Left hindlimb (tissue), 1 donor: Measurements from ENCODE around the gene BFAR.
"Not testable (repeated sequence)": the region's sequence is repeated elsewhere in the genome, so short reads cannot be mapped to it uniquely, and the experiment has no call there.

ENCODE experiments used
- DNase-seq: peaks from one replicate; pipeline ENCODE4 v3.0.0-alpha.2; 2018

BFAR gene

DNA sequence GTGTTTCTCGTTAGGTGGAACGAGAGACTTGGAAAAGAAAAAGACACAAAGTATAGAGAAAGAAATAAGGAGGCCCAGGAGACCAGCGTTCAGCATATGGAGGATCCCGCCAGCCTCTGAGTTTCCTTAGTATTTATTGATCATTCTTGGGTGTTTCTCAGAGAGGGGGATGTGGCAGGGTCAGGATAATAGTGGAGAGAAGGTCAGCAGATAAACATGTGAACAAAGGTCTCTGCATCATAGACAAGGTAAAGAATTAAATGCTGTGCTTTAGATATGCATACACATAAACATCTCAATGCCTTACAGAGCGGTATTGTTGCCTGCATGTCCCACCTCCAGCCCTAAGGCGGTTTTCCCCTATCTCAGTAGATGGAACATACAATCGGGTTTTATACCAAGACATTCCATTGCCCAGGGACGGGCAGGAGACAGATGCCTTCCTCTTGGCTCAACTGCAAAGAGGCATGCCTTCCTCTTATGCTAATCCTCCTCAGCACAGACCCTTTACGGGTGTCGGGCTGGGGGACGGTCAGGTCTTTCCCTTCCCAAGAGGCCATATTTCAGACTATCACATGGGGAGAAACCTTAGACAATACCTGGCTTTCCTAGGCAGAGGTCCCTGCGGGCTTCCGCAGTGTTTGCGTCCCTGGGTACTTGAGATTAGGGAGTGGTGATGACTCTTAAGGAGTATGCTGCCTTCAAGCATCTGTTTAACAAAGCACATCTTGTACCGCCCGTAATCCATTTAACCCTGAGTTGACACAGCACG lies 3.6 kb downstream of the BFAR start:
- DNase-seq, result not testable (repeated sequence)

DNA sequence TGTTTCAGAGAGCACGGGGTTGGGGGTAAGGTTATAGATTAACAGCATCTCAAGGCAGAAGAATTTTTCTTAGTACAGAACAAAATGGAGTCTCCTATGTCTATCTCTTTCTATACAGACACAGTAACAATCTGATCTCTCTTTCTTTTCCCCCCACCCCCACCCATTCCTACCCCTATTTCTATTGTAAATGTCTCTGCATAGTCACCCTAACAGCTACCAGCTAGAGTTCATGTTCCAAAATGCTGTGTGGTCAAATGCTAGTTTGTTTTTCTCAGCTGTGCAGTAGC lies 4.1 kb downstream of the BFAR start:
- DNase-seq, result not testable (repeated sequence)

DNA sequence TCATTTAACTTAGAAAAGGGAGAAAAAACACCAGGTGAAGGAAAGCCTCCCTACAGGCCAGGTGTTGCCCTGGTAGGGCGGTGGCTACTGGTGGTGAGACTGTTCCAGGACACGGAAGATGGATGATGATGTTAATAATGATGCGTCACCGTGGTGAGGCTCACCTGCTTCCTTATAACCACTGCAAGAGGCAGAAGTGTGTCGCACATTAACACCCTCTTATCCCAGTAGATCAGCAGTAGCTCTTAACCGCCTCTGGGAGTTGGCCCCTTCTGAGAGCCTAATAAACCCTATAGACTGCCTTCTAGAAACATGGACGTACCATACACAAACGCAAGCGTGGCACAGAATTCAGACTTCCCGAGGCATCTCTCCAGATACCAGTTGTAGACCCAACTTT lies 7.8 kb downstream of the BFAR start:
- no peak for DNase-seq

DNA sequence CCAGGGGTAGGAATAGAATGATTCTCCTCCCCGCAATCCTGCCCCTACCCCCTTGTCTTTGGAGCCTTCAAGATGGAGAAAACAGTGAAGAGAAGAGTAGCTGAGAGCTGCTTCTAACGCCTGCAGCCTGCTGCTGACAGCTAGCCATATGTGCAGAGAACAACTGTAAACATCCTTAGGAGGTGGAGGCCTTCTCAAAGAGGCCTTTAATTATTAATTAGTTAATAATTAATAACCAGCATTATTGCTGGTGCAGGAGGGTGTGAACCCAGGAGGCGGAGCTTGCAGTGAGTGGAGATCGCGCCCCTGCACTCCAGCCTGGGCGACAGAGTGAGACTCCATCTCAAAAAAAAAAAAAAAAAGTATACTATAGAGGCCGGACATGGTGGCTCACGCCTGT lies 8.5 kb downstream of the BFAR start:
- DNase-seq, result no peak

DNA sequence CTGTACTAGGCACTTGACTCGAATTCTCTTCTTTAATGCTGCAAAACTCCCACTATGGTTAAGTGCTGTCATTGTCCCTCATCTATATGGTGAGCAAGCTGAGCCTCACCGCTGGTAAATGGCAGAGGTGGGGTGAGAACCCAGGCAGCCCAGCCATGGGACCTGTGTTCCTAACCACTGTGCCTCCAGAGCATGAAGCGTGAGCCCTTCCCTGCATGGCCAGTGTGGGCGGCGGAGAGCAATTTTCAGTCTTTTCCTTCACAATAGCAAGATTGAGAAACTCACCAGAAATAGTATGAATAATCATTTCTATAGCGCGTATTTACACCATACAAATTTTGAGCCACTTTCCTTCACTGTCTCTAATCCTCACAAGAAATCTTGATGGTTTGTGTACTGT lies 9.2 kb downstream of the BFAR start:
- DNase-seq, result no peak

DNA sequence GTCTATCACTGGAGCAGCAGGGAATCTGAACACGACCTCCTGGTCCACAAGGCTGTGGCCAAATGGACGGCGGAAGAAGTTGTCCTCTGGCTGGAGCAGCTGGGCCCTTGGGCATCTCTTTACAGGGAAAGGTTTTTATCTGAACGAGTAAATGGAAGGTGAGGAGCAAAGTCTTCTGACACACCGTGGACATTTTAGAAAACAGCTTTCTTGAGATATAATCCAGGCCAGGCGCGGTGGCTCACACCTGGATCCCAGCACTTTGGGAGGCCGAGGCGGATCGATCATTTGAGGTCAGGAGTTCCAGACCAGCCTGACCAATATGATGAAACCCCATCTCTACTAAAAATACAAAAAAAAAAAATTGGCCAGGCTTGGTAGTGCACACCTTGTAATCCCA lies 17.1 kb downstream of the BFAR start:
- no peak for DNase-seq

DNA sequence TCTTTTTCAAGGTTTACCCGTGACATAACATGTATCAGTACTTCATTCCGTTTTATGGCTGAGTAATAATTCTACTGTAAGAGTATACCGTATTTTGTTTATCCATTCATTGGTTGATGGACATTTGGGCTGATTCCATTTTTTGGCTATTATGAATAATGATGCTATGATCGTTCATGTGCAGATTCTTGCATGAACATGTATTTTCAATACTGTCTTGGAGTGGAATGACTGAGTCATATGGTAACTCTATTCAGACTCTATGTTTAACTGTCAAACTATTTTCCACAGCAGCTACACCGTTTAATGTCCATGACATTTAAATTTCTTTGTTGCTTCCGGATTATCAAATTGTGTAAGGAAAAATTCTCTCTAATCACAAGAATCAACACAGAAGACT lies 17.9 kb downstream of the BFAR start:
- no peak for DNase-seq

DNA sequence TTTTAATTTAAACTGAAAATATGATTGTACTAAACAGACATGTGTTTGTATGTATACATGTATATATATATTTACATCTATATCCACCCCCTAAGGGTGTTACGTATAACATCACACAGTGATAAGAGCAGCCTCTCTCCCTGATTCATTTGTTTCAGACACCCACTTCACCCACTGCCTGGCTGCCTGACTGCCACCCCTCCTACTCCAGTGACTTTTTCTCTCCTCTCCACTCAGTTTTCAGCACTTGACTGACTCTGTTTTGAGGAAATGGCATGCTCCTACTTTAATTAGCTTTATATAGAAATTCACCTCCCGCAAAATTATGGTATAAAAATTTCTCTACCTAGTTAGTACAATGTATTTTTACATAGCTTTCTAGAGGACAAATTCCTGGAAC lies 20.0 kb downstream of the BFAR start:
- DNase-seq, result no peak

DNA sequence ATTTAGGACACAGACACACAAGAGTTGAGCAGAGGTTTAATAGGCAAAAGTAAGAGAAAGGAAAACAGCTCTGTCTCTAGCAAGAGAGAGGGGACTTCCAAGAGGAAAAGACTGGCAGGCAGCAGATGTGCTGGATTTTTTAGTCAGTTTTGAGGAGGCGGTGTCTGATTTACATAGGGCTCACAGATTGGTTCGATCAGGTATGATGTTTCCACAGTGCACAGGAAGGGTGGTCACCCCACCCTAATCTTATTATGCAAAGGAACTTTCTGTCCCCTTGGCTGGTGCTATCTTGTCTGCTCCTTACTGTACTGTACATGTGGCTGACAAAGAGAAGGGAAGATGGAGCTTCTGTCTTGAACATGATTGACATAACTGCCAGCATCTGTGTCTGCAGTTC lies 25.3 kb downstream of the BFAR start:
- DNase-seq, result no peak

DNA sequence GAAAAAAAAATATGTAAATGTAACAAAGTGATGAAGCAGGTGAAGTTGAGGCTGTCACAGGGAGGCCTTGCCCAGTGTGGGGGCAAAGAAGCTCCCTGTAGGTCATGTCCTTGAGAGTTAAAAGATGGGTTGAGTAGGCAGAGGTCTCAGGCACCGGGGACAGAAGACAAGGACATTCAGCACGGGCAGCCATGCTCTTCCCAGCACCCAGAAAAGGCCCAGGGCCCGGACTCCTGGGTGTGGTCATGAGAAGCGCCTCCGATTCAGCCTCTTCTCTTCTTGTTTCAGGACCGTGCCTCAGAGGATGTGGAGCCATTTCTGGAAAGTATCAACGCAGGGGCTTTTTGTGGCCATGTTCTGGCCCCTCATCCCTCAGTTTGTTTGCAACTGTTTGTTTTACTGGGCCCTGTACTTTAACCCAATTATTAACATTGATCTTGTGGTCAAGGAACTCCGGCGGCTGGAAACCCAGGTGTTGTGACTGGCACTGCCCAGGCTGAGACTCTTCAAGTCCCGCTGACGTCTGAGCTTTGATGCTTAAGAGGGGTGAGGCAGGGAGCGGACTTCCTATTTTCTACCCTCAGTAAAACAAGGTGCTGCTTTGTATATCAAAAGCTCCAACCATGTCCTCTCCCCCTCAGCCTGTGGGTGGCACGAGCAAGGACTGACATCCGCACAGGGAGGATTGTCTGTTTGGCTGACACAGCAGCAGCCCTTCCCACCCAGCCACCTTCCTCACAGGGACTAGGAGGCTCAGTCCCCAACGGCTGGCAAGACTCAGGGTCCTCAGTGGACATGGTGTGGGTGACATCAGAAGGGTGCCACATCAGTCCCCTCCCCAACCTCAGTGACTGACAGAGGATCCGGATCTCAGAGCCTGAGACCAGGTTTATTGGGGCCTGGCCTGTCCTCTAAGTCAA lies 34.9 kb downstream of the BFAR start:
- no peak for DNase-seq

DNA sequence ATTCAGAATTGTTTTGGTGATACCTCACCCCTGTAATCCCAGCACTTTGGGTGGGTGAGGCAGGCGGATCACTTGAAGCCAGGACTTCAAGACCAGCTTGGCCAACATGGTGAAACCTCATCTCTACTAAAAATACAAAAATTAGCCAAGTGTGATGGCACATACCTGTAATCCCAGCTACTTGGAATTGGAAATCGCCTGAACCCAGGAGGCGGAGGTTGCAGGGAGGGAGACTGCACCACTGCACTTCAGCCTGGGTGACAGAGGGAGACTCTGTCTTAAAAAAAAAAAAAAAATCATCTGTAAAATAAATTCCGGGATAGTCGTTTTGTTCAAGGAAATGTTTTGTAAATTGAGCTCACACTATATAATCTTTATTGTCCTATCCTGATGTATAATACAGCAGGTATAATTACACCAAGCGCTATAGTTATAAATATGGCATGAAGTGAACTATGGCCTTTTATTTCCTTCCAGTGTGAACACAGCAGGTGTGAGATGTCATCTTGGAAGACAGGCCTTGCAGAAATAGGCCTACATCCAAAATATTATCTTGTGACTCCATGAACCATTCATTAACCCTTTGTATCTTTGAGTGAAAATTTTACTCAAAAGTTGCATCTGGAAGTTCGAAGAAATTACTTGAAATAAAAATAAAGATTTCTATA lies 35.9 kb downstream of the BFAR start:
- DNase-seq, result no peak

DNA sequence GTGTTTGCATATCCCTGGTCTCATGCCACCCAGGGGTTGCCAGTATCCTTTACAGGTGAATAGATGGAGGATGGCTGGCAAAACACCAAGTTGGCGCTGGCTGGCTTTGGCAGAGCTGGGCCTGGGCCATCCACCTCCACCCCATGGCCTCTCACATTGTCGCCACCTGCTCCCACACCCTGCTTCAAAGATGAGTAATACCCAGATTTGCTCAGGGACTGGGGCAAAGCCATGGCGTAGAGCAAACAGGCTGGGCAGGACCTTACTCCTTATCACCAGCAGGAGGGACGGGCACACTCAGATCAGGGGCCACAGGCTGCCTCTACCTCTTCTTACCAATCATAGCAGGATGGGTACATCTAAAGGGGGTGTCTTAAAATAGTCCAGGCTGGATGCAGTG lies 37.0 kb downstream of the BFAR start:
- DNase-seq, result no peak

DNA sequence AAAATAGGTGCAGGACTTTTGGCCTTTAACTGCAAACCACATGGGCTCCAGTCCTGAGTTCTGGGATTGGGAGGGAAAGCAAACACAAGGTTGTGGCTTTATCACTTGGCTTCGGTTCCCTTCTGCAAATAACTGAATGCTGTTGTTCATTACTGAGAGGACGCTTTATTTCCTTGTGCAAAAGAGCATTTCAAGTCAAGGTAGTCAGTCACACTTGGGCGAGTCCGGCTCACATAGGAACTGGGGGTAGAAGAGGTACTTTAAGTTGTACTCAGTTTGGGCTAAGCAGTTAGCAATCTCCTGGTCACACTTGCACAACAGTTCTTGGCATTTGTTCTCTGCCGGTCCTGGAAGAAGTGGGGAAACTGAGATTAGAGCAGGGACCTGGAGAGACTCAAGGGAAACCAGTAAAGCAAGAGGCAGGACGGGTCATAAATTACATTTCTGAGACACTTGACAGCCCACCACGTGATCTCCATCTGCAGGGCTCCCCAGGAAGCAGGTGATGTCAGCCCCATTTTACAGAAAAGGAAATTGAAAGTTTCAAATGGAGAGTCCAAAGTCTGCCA lies 39.7 kb downstream of the BFAR start:
- no peak for DNase-seq

DNA sequence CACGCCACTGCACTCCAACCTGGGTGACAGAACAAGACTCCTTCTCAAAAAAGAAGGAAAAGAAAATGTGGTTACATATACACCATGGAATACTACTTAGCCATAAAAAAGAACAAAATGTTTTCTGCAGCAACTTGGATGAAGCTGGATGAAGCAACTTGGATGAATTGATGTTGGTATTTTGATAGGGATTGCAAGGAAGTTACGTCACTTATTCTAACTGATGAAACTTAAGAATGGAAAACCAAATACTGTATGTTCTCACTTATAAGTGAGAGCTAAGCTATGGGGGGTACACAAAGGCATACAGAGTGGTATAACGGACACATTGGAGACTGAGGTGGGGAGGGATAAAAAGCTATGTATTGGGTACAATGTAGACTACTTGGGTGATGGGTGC lies 43.9 kb downstream of the BFAR start:
- DNase-seq, result no peak

DNA sequence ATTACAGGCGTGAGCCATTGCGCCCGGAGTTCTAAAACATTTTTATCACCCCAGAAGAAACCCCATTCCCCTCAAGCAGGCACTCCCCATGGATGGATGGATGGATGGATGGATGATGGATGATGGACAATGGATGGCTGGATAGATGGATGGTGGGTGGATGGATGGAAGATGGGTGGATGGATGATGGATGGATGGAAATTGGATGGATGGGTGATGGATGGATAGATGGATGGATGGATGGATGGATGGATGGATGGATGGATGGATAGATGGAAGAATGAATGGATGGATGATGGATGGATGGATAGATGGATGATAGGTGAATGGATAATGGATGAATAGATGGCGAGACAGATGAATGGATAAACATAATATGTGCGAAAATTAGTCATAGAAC lies 44.9 kb downstream of the BFAR start:
- DNase-seq, result no peak

DNA sequence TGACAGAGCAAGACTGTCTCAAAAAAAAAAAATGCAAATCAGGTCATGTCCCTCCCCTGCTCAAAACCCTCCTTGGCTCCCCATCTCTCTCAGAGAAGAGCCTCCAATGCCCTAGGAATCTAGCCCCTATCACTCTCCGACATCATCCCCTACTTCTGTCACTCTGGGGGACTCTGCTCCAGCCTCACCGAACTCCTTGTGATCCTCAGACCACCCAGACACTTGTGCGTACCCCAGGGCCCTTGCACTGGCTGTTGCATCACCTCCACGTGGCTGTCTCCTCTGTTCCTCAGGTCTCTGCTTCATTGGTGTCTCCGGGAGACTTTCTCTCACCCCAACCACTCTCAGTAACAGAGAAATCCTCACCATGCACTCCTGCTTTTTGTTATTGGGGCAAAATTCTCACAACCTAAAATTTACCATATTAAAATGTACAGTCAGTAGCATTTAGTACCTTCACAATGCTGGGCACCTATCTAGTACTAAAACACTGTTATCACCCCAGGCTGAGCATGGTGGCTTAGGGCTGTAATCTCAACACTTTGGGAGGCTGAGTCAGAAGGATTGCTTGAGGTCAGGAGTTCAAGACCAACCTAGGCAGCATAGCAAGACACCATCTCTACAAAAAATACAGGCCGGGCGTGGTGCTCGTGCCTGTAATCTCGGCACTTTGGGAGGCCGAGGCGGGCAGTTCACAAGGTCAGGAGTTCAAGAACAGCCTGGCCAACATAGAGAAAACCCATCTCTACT lies 46.2 kb downstream of the BFAR start:
- DNase-seq, result no peak

DNA sequence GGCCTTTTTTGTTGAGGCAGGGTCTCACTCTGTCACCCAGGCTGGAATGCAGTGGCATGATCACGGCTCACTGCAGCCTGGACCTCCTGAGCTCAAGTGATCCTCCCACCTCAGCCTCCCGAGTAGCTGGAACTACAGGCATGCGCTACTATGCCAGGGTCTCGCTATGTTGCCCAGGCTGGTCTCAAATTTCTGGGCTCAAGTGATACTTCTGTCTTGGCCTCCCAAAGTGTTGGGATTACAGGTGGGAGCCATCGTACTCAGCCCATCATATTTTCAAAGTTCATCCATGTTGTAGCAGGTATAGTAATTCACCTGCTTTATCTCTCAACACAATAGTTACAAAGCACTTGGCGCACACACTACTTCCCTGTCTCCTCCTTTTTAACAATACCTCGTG lies 47.6 kb downstream of the BFAR start:
- not testable (repeated sequence) for DNase-seq

DNA sequence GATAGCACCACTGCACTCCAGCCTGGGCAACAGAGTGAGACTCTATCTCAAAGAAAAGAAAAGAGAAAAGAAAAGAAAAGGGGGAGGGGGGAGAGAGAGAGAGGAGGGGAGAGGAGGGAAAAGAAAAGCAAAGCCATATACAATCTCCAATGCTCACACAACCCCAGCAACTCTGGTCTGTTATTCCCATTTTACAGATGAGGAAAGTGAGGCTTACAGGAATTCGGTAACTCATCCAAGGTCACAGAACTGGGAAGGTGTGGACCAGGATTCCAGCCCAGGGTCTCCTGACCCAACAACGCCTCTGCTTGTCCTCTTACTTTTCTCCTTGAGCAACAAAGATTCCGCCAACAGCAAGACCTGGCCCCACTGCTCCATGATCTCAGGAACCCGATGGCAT lies 48.4 kb downstream of the BFAR start:
- no peak for DNase-seq

DNA sequence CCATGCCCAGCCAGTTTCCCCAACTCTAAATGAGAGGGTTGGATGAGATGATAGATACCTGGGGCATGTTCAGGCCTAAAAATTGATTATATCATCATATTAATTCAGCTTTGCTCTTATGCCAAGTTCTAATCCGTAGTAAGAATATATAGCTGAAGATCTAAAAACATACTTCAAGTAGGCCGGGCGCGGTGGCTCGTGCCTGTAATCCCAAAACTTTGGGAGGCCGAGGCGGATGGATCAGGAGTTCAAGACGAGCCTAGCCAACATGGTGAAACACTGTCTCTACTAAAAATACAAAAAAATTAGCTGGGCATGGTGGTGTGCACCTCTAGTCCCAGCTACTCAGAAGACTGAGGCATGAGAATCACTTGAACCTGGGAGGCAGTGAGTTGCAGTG lies 49.4 kb downstream of the BFAR start:
- DNase-seq, result no peak

DNA sequence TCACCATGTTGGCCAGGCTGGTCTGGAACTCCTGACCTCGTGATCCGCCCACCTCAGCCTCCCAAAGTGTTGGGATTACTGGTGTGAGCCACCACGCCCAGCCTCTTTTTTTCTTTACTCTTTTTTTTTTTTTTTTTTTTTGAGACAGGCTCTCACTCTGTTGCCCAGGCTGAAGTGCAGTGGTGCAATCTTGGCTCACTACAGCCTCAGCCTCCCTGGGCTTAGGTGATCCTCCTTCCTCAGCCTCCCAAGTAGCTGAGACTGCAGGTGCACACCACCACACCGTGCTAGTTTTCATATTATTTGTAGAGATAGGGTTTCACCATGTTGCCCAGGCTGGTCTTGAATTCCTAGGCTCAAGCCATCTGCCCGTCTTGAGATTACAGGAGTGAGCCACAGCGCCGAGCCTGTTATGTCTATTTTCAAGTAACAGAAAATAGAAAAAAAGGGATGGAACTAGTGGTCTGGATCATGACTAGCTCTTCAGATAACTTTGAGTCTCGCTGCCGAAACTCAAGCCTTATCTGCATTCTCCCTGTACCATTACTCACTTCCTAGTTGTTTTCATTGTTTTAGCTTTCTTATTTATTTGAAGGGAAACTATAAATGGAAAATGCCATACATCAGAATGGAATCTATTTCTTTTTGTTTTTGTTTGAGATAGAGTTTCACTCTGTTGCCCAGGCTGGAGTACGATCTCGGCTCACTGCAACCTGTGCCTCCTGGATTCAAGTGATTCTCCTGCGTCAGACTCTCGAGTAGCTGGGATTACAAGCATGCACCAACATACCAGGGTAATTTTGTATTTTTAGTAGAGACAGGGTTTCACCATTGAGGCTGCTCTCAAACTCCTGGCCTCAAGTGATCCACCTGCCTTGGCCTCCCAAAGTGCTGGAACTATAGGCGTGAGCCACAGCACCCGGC lies 53.4 kb downstream of the BFAR start:
- not testable (repeated sequence) for DNase-seq

DNA sequence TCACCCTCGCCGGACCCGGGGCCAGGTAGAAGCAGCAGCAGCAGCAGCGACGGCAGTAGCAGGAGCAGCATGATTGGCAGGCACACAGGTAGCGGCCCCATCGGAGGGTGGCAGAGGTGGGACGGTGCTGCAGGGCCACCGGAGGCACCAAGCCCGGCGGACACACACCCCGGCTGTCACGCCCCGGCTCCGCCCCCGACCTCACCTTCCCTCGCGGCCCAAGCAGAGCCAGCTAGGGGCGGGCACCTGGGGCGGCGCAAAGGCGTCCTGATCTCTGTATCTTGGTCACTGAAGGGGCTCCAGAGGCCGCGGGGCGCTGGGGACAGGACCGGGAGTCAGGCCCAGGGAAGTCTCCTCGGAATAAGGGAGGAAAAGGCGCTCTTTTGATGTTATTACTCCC lies 61.4 kb downstream of the BFAR start, which contains the start of gene PLA2G10:
PLA2G10 (minus strand) TSS at position 180 of the 400 bp plus-strand sequence; CDS start at position 101, 79 bp downstream.
- not testable (repeated sequence) for DNase-seq
